HepG2 (cell line): ENCODE data around the gene BTBD6. TPM values are rescaled to one million over a fixed set of nuclear protein-coding genes. Genes with fewer than 3 reads are reported as not detected.
A peak's percentile ranks its signal among the peaks of the same experiment; 100 is the strongest.

Source experiments
- ARNTL ChIP-seq: sonication (generic); formaldehyde crosslinking; IDR thresholded peaks from 2 replicates; pipeline ENCODE4 v1.4.0; 2020; ENCODE audit warnings: mild to moderate bottlenecking, missing genetic modification reagents
- ATRX ChIP-seq: sonication (generic); formaldehyde crosslinking; IDR thresholded peaks from 2 replicates; pipeline ENCODE4 v1.4.0; 2020; ENCODE audit warnings: missing genetic modification reagents, borderline replicate concordance
- CSRNP2 ChIP-seq: sonication (generic); formaldehyde crosslinking; conservative IDR thresholded peaks from 2 replicates; pipeline ENCODE4 v1.8.0; 2022; ENCODE audit warnings: low read depth, missing genetic modification reagents
- EEA1 ChIP-seq: sonication (generic); formaldehyde crosslinking; IDR thresholded peaks from 2 replicates; pipeline ENCODE4 v1.5.1; 2020; ENCODE audit warnings: mild to moderate bottlenecking, missing genetic modification reagents, borderline replicate concordance
- MIER2 ChIP-seq: IDR thresholded peaks from 2 replicates; pipeline ENCODE4 v1.6.1; 2016; ENCODE audit warnings: missing biosample characterization, missing genetic modification reagents
- MTF2 ChIP-seq: sonication (generic); formaldehyde crosslinking; IDR thresholded peaks from 2 replicates; pipeline ENCODE4 v1.5.0; 2020; ENCODE audit warnings: missing genetic modification reagents, borderline replicate concordance
- MYNN ChIP-seq: sonication (generic); formaldehyde crosslinking; IDR thresholded peaks from 2 replicates; pipeline ENCODE4 v1.4.0; 2020; ENCODE audit warnings: mild to moderate bottlenecking, low read depth, missing genetic modification reagents
- NFE2L1 ChIP-seq: sonication (generic); formaldehyde crosslinking; IDR thresholded peaks from 2 replicates; pipeline ENCODE4 v1.4.0; 2020; ENCODE audit warnings: missing genetic modification reagents, mild to moderate bottlenecking, borderline replicate concordance
- NR1H2 ChIP-seq: sonication (generic); formaldehyde crosslinking; IDR thresholded peaks from 2 replicates; pipeline ENCODE4 v1.8.1; 2022; ENCODE audit warnings: low read depth, missing genetic modification reagents, borderline replicate concordance
- ZBTB14 ChIP-seq: sonication (generic); formaldehyde crosslinking; IDR thresholded peaks from 2 replicates; pipeline ENCODE4 v1.4.0; 2020; ENCODE audit warnings: missing genetic modification reagents
- ZFP91 ChIP-seq: sonication (generic); formaldehyde crosslinking; IDR thresholded peaks from 2 replicates; pipeline ENCODE4 v1.9.0; 2022; ENCODE audit warnings: missing genetic modification reagents, mild to moderate bottlenecking, borderline replicate concordance
- ZFYVE20 ChIP-seq: sonication (generic); formaldehyde crosslinking; IDR thresholded peaks from 2 replicates; pipeline ENCODE4 v1.8.0; 2023; ENCODE audit warnings: low read depth, mild to moderate bottlenecking, moderate library complexity, missing genetic modification reagents, borderline replicate concordance
- ZNF335 ChIP-seq: sonication (generic); formaldehyde crosslinking; IDR thresholded peaks from 2 replicates; pipeline ENCODE4 v1.4.0; 2020; ENCODE audit warnings: missing genetic modification reagents
- ZNF414 ChIP-seq: sonication (generic); formaldehyde crosslinking; IDR thresholded peaks from 2 replicates; pipeline ENCODE4 v1.5.0; 2020; ENCODE audit warnings: missing genetic modification reagents
- ZNF446 ChIP-seq: sonication (generic); formaldehyde crosslinking; IDR thresholded peaks from 2 replicates; pipeline ENCODE4 v1.5.0; 2020; ENCODE audit warnings: mild to moderate bottlenecking, missing genetic modification reagents
- ZNF451 ChIP-seq: sonication (generic); formaldehyde crosslinking; IDR thresholded peaks from 2 replicates; pipeline ENCODE4 v1.5.0; 2020; ENCODE audit warnings: mild to moderate bottlenecking, missing genetic modification reagents
- ZNF687 ChIP-seq: sonication (generic); formaldehyde crosslinking; IDR thresholded peaks from 2 replicates; pipeline ENCODE4 v1.5.1; 2020; ENCODE audit warnings: mild to moderate bottlenecking, missing genetic modification reagents, moderate library complexity
- ZNF850 ChIP-seq: sonication (generic); formaldehyde crosslinking; conservative IDR thresholded peaks from 2 replicates; pipeline ENCODE4 v1.9.0; 2021; ENCODE audit warnings: mild to moderate bottlenecking, missing genetic modification reagents
- polyA plus RNA-seq, 8 experiments: library from polyadenylated mRNA; depleted of rRNA in 3 of 8; stranded (reverse) in 7 of 8; unstranded in 1 of 8; fragments of >200 nt; fragmentation: Illumina TruSeq in 4 of 8; extraction: Trizol in 4 of 8; gene quantifications; 2 replicates each; pipeline versions ENCODE4 v1.2.1 to v1.2.3, GENCODE V29; 2011 to 2016; ENCODE audit warnings: low read depth in 4 of 8, missing spikeins in 1 of 8, mixed read lengths in 1 of 8; ENCODE audit not compliant: insufficient read depth in 1 of 8
- total RNA-seq, 5 experiments: library from RNA; depleted of rRNA; stranded (reverse); fragments of >200 nt; fragmentation: Illumina TruSeq; extraction: Trizol; gene quantifications; 2 replicates each; pipeline ENCODE4 v1.2.3, GENCODE V29; 2016; ENCODE audit warnings: low read depth in 1 of 5

The BTBD6 gene
- total and polyA plus RNA-seq, 2 of the 13 experiments (the other 11 are each of a cell fraction or from before 2014, with no cell fraction given), result not detected

- no peak for TF ChIP-seq ZNF414
- no peak for TF ChIP-seq ZNF451 (CRISPR knock-in tag)
- TF ChIP-seq CSRNP2, result no peak
- no peak for TF ChIP-seq ATRX (CRISPR knock-in tag)
- TF ChIP-seq EEA1 (CRISPR knock-in tag), result no peak
- TF ChIP-seq NFE2L1 (CRISPR knock-in tag), result no peak
- TF ChIP-seq ZNF850 (CRISPR knock-in tag), result no peak
- TF ChIP-seq MYNN, result no peak
- TF ChIP-seq ZBTB14, result no peak; the same call in 1 of the 2 replicates
- no peak; the same call in 1 of the 2 replicates for TF ChIP-seq ZNF687 (CRISPR knock-in tag)
- no peak for TF ChIP-seq ZFYVE20 (CRISPR knock-in tag)
- no peak for TF ChIP-seq ZNF335
- peak; percentile 24; the same call in 1 of the 2 replicates for TF ChIP-seq ZFP91 (CRISPR knock-in tag)
- no peak for TF ChIP-seq NR1H2
- TF ChIP-seq ARNTL (CRISPR knock-in tag), result no peak
- TF ChIP-seq MIER2, result no peak
- TF ChIP-seq MTF2 (CRISPR knock-in tag), result no peak
- TF ChIP-seq ZNF446 (CRISPR knock-in tag), result no peak
Measured at GRCh38 chr14:105299654-105300541, 51.6 kb downstream of the BTBD6 start (continued).
